HepG2 (cell line): ENCODE measurements around the gene TMEM174. TPM values are rescaled to one million over a fixed set of nuclear protein-coding genes. Genes with fewer than 3 reads are reported as not detected.

Experiments used
- CREBL2 ChIP-seq: sonication (generic); formaldehyde crosslinking; IDR thresholded peaks from 2 replicates; pipeline ENCODE4 v1.8.1; 2023; ENCODE audit warnings: missing genetic modification reagents, mild to moderate bottlenecking, borderline replicate concordance
- DMTF1 ChIP-seq: sonication (generic); formaldehyde crosslinking; IDR thresholded peaks from 2 replicates; pipeline ENCODE4 v1.4.0; 2020; ENCODE audit warnings: mild to moderate bottlenecking, missing genetic modification reagents
- FIP1L1 ChIP-seq: fragments of 200-400 bp; formaldehyde crosslinking; IDR thresholded peaks from 2 replicates; pipeline ENCODE4 v1.6.1; 2018; ENCODE audit warnings: low read depth, mild to moderate bottlenecking, low read length, moderate library complexity, borderline replicate concordance; ENCODE audit not compliant: insufficient read depth
- GPN1 ChIP-seq: sonication (generic); formaldehyde crosslinking; IDR thresholded peaks from 2 replicates; pipeline ENCODE4 v1.5.1; 2020; ENCODE audit warnings: missing genetic modification reagents, borderline replicate concordance
- HDAC1 ChIP-seq: sonication (generic); formaldehyde crosslinking; IDR thresholded peaks from 2 replicates; pipeline ENCODE4 v1.5.1; 2020; ENCODE audit warnings: mild to moderate bottlenecking, missing genetic modification reagents
- IRF9 ChIP-seq: sonication (generic); formaldehyde crosslinking; IDR thresholded peaks from 2 replicates; pipeline ENCODE4 v1.8.0; 2022; ENCODE audit warnings: missing genetic modification reagents, mild to moderate bottlenecking, borderline replicate concordance
- MAFF ChIP-seq: IDR thresholded peaks from 2 replicates; pipeline ENCODE4 v1.6.1; 2011; ENCODE audit warnings: low read depth, low read length, improper control_type of control experiment
- NFKBIZ ChIP-seq: IDR thresholded peaks from 2 replicates; pipeline ENCODE4 v1.6.1; 2018; ENCODE audit warnings: missing genetic modification reagents, missing compliant biosample characterization
- PLSCR1 ChIP-seq: sonication (generic); formaldehyde crosslinking; IDR thresholded peaks from 2 replicates; pipeline ENCODE4 v1.5.0; 2020; ENCODE audit warnings: missing genetic modification reagents, mild to moderate bottlenecking, borderline replicate concordance
- SETDB1 ChIP-seq: sonication (generic); formaldehyde crosslinking; IDR thresholded peaks from 2 replicates; pipeline ENCODE4 v1.5.1; 2020; ENCODE audit warnings: missing genetic modification reagents, mild to moderate bottlenecking, borderline replicate concordance
- SMAD3 ChIP-seq: sonication (generic); formaldehyde crosslinking; IDR thresholded peaks from 2 replicates; pipeline ENCODE4 v1.4.0; 2020; ENCODE audit warnings: missing genetic modification reagents
- SMAD9 ChIP-seq: sonication (generic); formaldehyde crosslinking; IDR thresholded peaks from 2 replicates; pipeline ENCODE4 v1.5.1; 2020; ENCODE audit warnings: mild to moderate bottlenecking, missing genetic modification reagents
- ZBTB38 ChIP-seq: sonication (generic); formaldehyde crosslinking; IDR thresholded peaks from 2 replicates; pipeline ENCODE4 v1.5.1; 2020; ENCODE audit warnings: mild to moderate bottlenecking, missing genetic modification reagents
- ZMAT3 ChIP-seq: sonication (generic); formaldehyde crosslinking; conservative IDR thresholded peaks from 2 replicates; pipeline ENCODE4 v1.7.0; 2021; ENCODE audit warnings: missing genetic modification reagents
- ZMAT5 ChIP-seq: sonication (generic); formaldehyde crosslinking; IDR thresholded peaks from 2 replicates; pipeline ENCODE4 v1.5.0; 2020; ENCODE audit warnings: mild to moderate bottlenecking, low read depth, missing genetic modification reagents, borderline replicate concordance
- ZNF234 ChIP-seq: sonication (generic); formaldehyde crosslinking; conservative IDR thresholded peaks from 2 replicates; pipeline ENCODE4 v1.5.1; 2020; ENCODE audit warnings: mild to moderate bottlenecking, missing genetic modification reagents
- ZNF333 ChIP-seq: sonication (generic); formaldehyde crosslinking; IDR thresholded peaks from 2 replicates; pipeline ENCODE4 v1.4.0; 2020; ENCODE audit warnings: mild to moderate bottlenecking, missing genetic modification reagents, borderline replicate concordance
- ZNF414 ChIP-seq: sonication (generic); formaldehyde crosslinking; IDR thresholded peaks from 2 replicates; pipeline ENCODE4 v1.5.0; 2020; ENCODE audit warnings: missing genetic modification reagents
- ZNF558 ChIP-seq: sonication (generic); formaldehyde crosslinking; IDR thresholded peaks from 2 replicates; pipeline ENCODE4 v1.9.0; 2022; ENCODE audit warnings: mild to moderate bottlenecking, missing genetic modification reagents, borderline replicate concordance
- ZNF674 ChIP-seq: sonication (generic); formaldehyde crosslinking; IDR thresholded peaks from 2 replicates; pipeline ENCODE4 v1.5.0; 2020; ENCODE audit warnings: low read depth, mild to moderate bottlenecking, missing genetic modification reagents
- ZNF737 ChIP-seq: sonication (generic); formaldehyde crosslinking; IDR thresholded peaks from 2 replicates; pipeline ENCODE4 v1.5.0; 2020; ENCODE audit warnings: missing genetic modification reagents, mild to moderate bottlenecking, borderline replicate concordance
- ZNF749 ChIP-seq: sonication (generic); formaldehyde crosslinking; IDR thresholded peaks from 2 replicates; pipeline ENCODE4 v1.8.0; 2022; ENCODE audit warnings: mild to moderate bottlenecking, missing genetic modification reagents, moderate library complexity, borderline replicate concordance
- ZNF883 ChIP-seq: sonication (generic); formaldehyde crosslinking; IDR thresholded peaks from 2 replicates; pipeline ENCODE4 v1.5.1; 2020; ENCODE audit warnings: mild to moderate bottlenecking, missing genetic modification reagents; ENCODE audit errors: not compliant biosample characterization
- polyA plus RNA-seq, 8 experiments: library from polyadenylated mRNA; depleted of rRNA in 3 of 8; stranded (reverse) in 7 of 8; unstranded in 1 of 8; fragments of >200 nt; fragmentation: Illumina TruSeq in 4 of 8; extraction: Trizol in 4 of 8; gene quantifications; 2 replicates each; pipeline versions ENCODE4 v1.2.1 to v1.2.3, GENCODE V29; 2011 to 2016; ENCODE audit warnings: low read depth in 4 of 8, missing spikeins in 1 of 8, mixed read lengths in 1 of 8; ENCODE audit not compliant: insufficient read depth in 1 of 8
- total RNA-seq, 5 experiments: library from RNA; depleted of rRNA; stranded (reverse); fragments of >200 nt; fragmentation: Illumina TruSeq; extraction: Trizol; gene quantifications; 2 replicates each; pipeline ENCODE4 v1.2.3, GENCODE V29; 2016; ENCODE audit warnings: low read depth in 1 of 5

Gene TMEM174
- total and polyA plus RNA-seq, 2 of the 13 experiments (the other 11 are each of a cell fraction or from before 2014, with no cell fraction given) = not detected

GRCh38 chr5:73215891-73216610 is 43.1 kb downstream of the TMEM174 start (continued):
- TF ChIP-seq FIP1L1 (no peak), ZMAT3 (CRISPR knock-in tag) (peak; percentile 73; the same call in 1 of the 2 replicates), ZNF883 (peak; percentile 98), ZNF749 (no peak), CREBL2 (peak; percentile 83; the same call in 1 of the 2 replicates), NFKBIZ (CRISPR knock-in tag) (peak; percentile 63; the same call in 1 of the 2 replicates), ZNF234 (CRISPR knock-in tag) (peak; percentile 92), SMAD3 (CRISPR knock-in tag) (0 out of 2 replicates have a peak, but pooled peaks have one; percentile 35), ZMAT5 (CRISPR knock-in tag) (no peak), PLSCR1 (CRISPR knock-in tag) (no peak), DMTF1 (CRISPR knock-in tag) (no peak), IRF9 (CRISPR knock-in tag) (peak; percentile 43; the same call in 1 of the 2 replicates), ZNF674 (CRISPR knock-in tag) (no peak; the same call in 1 of the 2 replicates), MAFF (no peak), ZNF414 (CRISPR knock-in tag) (no peak), HDAC1 (0 out of 2 replicates have a peak, but pooled peaks have one; percentile 41), GPN1 (CRISPR knock-in tag) (0 out of 2 replicates have a peak, but pooled peaks have one; percentile 71), SMAD9 (0 out of 2 replicates have a peak, but pooled peaks have one; percentile 72), ZNF737 (CRISPR knock-in tag) (no peak), ZNF558 (CRISPR knock-in tag) (peak; percentile 68; the same call in 1 of the 2 replicates), ZBTB38 (CRISPR knock-in tag) (peak; percentile 48; the same call in 1 of the 2 replicates), ZNF333 (CRISPR knock-in tag) (peak; percentile 59; the same call in 1 of the 2 replicates), SETDB1 (CRISPR knock-in tag) (no peak; the same call in 1 of the 2 replicates)
